Uterus (tissue), 2 donors: Measurements from ENCODE around the gene ACSS3.

Source experiments
- POLR2A ChIP-seq, 2 donors: fragments of 450-650 bp; IDR thresholded peaks; one replicate each; pipeline ENCODE4 v1.6.1; 2016; ENCODE audit warnings: antibody characterized with exemption in 2 of 2, mild to moderate bottlenecking in 1 of 2, moderate library complexity in 1 of 2
- TF ChIP-seq, protein P1 (sequence below), 4 experiments: fragments of 200-600 bp in 2 of 4; fragments of 450-650 bp in 2 of 4; sonication (generic) in 2 of 4; IDR thresholded peaks; one replicate each; pipeline ENCODE4 v1.5.1; 2016 to 2019; ENCODE audit warnings: antibody characterized with exemption in 4 of 4, mild to moderate bottlenecking in 2 of 4, moderate library complexity in 1 of 4

DNA sequence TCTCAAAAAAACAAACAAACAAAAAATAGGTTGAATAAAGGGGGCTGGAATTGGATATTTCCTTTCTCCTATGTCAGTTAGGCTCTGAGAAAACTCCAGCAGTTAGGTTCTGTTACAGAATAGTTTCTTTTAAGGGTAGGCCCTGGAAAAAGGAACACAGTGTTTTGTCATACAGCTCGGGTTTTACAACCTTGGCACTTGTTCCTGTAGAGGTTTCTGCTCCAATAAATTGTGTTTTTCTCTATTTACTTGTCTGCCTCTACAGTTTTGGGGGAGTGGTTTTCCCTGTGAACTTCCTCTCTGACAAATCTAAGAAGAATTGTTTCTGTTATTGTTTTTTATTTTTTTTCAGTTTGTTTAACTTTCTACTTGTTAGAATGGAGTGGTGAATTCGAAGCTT is 167.6 kb downstream of the ACSS3 start:
- TF ChIP-seq POLR2A (IDR thresholded peaks at IDR 0.05), result no peak
- TF ChIP-seq, protein P1, sequence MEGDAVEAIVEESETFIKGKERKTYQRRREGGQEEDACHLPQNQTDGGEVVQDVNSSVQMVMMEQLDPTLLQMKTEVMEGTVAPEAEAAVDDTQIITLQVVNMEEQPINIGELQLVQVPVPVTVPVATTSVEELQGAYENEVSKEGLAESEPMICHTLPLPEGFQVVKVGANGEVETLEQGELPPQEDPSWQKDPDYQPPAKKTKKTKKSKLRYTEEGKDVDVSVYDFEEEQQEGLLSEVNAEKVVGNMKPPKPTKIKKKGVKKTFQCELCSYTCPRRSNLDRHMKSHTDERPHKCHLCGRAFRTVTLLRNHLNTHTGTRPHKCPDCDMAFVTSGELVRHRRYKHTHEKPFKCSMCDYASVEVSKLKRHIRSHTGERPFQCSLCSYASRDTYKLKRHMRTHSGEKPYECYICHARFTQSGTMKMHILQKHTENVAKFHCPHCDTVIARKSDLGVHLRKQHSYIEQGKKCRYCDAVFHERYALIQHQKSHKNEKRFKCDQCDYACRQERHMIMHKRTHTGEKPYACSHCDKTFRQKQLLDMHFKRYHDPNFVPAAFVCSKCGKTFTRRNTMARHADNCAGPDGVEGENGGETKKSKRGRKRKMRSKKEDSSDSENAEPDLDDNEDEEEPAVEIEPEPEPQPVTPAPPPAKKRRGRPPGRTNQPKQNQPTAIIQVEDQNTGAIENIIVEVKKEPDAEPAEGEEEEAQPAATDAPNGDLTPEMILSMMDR (IDR thresholded peaks at IDR 0.05), result no peak
